Thyroid gland (tissue), 4 donors: ENCODE data around the gene IFT122.

Experiments
- CTCF ChIP-seq, 6 experiments: fragments of 200-600 bp in 3 of 6; fragments of 450-650 bp in 3 of 6; sonication (generic) in 3 of 6; IDR thresholded peaks; one replicate each; pipeline ENCODE4 v1.5.1; 2016 to 2019; ENCODE audit warnings: antibody characterized with exemption in 6 of 6, mild to moderate bottlenecking in 2 of 6, inconsistent platforms in 1 of 6, moderate library complexity in 1 of 6
- POLR2A ChIP-seq, 2 donors: fragments of 450-650 bp; IDR thresholded peaks; one replicate each; pipeline ENCODE4 v1.6.1; 2017; ENCODE audit warnings: antibody characterized with exemption in 2 of 2, mild to moderate bottlenecking in 2 of 2, moderate library complexity in 1 of 2

- TF ChIP-seq CTCF (IDR thresholded peaks at IDR 0.05) (no peak), POLR2A (IDR thresholded peaks at IDR 0.05) (no peak)
These were observed 41.8 kb downstream of the IFT122 start for GRCh38 chr3:129481766-129482332.
